Sigmoid colon (tissue), 4 donors: ENCODE measurements around the gene CCDC186.

ENCODE experiments used
- POLR2A ChIP-seq, 2 donors: fragments of 450-650 bp; IDR thresholded peaks; one replicate each; pipeline ENCODE4 v1.6.1; 2016; ENCODE audit warnings: antibody characterized with exemption in 2 of 2, mild to moderate bottlenecking in 2 of 2, moderate library complexity in 2 of 2
- POLR2AphosphoS5 ChIP-seq, 4 donors: sonication (generic); formaldehyde crosslinking; IDR thresholded peaks; one replicate each; pipeline ENCODE4 v1.6.1; 2017; ENCODE audit warnings: antibody characterized with exemption in 4 of 4
- TF ChIP-seq, protein P1 (sequence below), 4 experiments: fragments of 450-650 bp in 3 of 4; fragments of 200-600 bp in 1 of 4; IDR thresholded peaks; one replicate each; pipeline ENCODE4 v1.5.1; 2016 to 2019; ENCODE audit warnings: antibody characterized with exemption in 4 of 4, mild to moderate bottlenecking in 3 of 4, moderate library complexity in 2 of 4

- TF ChIP-seq, protein P1, sequence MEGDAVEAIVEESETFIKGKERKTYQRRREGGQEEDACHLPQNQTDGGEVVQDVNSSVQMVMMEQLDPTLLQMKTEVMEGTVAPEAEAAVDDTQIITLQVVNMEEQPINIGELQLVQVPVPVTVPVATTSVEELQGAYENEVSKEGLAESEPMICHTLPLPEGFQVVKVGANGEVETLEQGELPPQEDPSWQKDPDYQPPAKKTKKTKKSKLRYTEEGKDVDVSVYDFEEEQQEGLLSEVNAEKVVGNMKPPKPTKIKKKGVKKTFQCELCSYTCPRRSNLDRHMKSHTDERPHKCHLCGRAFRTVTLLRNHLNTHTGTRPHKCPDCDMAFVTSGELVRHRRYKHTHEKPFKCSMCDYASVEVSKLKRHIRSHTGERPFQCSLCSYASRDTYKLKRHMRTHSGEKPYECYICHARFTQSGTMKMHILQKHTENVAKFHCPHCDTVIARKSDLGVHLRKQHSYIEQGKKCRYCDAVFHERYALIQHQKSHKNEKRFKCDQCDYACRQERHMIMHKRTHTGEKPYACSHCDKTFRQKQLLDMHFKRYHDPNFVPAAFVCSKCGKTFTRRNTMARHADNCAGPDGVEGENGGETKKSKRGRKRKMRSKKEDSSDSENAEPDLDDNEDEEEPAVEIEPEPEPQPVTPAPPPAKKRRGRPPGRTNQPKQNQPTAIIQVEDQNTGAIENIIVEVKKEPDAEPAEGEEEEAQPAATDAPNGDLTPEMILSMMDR (IDR thresholded peaks at IDR 0.05): no peak
- TF ChIP-seq POLR2A (IDR thresholded peaks at IDR 0.05): no peak
- TF ChIP-seq POLR2AphosphoS5 (IDR thresholded peaks at IDR 0.05): no peak
These were observed 96.7 kb downstream of the CCDC186 start for GRCh38 chr10:114077347-114077746.
